Activated T-cell treated with anti-CD3 and anti-CD28 coated beads, Interleukin-2, amount 50 U/mL, for 48 hours (primary cell): ENCODE measurements around the gene TBX21.
A peak's percentile ranks its signal among the peaks of the same experiment; 100 is the strongest.

Experiments used
- DNase-seq, 2 experiments: peaks; one replicate each; pipeline ENCODE4 v3.0.0-alpha.2; 2020

The TBX21 gene, protein sequence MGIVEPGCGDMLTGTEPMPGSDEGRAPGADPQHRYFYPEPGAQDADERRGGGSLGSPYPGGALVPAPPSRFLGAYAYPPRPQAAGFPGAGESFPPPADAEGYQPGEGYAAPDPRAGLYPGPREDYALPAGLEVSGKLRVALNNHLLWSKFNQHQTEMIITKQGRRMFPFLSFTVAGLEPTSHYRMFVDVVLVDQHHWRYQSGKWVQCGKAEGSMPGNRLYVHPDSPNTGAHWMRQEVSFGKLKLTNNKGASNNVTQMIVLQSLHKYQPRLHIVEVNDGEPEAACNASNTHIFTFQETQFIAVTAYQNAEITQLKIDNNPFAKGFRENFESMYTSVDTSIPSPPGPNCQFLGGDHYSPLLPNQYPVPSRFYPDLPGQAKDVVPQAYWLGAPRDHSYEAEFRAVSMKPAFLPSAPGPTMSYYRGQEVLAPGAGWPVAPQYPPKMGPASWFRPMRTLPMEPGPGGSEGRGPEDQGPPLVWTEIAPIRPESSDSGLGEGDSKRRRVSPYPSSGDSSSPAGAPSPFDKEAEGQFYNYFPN

DNA sequence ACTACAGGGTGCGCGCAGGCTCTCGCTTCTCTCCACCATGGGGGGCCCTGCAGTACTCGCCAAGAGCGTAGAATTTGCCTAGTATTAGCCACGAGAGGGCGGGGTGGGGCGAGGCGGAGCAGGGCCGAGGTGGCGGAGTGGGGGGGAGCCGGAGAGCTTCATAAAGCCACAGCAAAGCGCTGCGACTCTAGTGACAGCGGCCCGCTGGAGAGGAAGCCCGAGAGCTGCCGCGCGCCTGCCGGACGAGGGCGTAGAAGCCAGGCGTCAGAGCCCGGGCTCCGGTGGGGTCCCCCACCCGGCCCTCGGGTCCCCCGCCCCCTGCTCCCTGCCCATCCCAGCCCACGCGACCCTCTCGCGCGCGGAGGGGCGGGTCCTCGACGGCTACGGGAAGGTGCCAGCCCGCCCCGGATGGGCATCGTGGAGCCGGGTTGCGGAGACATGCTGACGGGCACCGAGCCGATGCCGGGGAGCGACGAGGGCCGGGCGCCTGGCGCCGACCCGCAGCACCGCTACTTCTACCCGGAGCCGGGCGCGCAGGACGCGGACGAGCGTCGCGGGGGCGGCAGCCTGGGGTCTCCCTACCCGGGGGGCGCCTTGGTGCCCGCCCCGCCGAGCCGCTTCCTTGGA, at the start of gene TBX21:
Gene TBX21, plus strand, starts transcription at position 190 of the 627 bp plus-strand sequence. Its CDS starts 219 bp downstream, at position 409.
- peak; percentile 93 to 95 for DNase-seq

DNA sequence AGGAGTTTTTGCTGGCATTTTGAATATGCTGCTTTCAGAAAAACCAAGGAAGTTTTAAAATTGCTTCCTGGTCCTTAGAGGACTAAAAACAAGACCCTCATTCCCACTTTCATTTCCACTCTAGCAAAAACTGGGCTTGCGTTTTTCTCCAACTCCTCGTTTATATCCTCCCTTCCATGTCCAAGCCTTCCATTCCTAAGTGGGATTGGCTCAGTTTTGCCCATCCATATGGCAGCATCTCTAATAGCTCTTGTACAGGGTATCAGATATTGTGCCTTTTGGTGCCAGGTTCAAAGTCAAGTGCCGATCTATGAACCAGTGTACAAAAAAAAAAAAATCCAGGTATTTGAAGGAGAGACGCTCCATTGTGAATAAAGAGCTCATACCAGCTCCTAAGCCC, 49.0 kb upstream of the TBX21 start:
- DNase-seq: no peak

DNA sequence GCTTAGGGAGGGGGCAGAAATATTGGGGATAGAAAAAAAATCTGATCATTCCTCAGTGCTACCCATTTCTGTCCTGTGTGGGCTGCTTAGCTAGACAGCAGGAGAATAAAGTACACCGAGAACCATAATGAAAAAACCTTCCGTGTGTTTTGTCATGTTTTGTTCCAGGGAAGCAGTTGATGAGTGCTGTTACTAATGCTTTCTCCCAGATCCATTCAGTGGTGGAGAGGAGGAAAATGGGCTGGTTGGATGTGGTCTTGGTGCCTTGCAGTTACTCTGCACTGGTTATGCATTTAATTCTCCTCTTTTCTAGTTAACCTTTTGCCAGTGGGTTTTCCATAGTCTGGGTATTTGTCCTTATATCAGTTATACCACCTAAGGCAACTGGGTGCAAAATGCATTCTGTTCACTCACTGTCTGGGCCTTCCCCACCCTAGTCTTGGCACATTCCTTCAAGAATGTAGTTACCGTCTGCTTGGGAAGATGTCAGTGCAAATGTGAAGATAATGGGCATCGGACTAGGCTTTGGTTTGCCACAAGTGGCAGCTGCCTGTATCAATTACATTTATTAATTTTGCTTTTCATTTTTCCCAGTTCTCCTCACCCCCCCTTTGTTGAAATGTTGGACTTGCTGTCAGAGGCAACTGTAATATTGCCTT, 48.4 kb upstream of the TBX21 start:
- DNase-seq: no peak

DNA sequence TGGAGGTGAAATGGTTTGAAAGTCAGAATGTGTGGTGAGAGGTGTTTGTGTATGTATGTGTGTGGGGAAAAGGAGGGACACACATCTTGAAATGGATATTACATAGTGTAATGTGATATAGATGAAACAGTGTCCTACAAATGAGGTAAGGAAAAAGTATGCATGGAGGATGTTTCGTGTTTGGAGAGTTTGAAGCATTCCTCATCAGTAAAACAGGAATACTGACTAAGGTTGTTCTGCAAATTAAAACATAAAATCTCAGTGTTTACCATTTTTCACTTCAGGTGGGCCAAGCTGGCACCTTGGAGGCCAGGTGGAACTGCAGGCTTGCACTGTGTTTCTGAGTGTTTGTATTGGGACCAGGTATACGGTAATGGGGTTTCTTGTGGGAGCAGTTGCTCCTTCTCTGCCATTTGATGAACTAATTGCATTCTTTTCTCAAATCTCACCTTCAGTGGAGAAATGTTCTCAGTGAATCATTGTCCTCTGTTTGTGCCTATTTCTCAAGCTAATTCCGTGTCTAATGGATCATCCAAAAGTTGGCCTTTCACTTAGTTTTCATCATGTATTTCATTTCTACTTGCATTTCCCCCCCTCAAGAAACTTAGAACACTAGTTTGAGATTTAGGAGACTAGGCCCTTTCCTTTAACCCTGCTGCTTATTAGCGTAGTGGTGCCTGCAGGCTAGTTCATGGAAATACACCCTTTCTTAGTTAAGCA, 47.3 kb upstream of the TBX21 start:
- DNase-seq: no peak

DNA sequence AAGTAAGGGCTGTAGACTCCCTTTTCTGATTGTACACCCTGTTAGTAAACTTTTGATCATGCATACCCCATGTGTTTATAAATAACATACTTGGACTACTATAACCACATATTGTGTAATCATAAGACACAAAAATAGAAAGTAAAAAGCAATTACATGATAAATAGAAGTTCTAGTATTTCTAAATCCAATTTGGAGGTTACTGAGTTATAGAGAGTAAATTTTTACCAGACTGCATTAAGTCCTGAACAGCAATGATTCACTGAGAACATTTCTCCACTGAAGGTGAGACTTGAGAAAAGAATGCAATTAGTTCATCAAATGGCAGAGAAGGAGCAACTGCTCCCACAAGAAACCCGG, 46.8 kb upstream of the TBX21 start:
- no peak for DNase-seq

DNA sequence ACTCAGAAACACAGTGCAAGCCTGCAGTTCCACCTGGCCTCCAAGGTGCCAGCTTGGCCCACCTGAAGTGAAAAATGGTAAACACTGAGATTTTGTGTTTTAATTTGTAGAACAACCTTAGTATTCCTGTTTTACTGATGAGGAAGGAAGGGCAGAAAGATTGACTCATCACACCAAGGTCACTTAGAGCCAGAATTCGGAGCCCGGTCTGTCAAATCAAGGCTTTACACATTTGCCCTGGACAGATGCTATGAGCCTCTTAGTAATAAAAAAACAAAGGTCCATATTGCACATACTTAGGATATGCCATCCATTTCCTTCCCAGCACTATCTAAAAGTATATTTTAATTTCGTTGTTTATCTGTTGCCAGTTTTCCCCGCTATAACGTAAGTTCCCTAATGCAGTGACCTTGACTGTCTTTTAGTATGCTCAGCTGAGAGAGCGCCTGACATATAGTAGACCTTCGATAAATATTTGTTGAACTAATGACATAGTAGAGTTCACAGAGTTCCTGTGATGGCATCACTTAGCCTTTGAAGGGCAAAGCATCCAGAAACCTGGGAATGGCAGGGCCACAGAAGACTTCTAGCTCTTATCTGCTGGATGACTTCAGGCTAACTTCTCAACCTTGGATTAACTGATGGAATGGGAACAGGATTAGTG, 46.2 kb upstream of the TBX21 start:
- DNase-seq: no peak

DNA sequence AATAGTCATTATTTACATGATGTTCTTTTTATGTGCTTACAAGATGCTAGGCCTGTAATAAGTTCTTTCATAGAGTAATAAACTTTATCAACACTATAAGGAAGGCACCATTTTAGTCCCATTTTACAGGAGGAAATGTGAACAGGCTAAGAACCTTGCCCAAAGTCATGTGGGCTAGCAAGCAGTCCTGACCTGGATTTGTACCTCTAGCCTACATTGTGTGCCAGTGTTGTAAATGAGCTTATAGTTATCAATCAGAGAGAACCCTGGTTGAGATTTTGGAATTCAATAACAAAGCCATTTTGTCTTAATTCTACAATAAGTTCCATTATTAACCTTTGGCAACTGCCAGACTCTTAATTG, 45.7 kb upstream of the TBX21 start:
- DNase-seq: no peak

DNA sequence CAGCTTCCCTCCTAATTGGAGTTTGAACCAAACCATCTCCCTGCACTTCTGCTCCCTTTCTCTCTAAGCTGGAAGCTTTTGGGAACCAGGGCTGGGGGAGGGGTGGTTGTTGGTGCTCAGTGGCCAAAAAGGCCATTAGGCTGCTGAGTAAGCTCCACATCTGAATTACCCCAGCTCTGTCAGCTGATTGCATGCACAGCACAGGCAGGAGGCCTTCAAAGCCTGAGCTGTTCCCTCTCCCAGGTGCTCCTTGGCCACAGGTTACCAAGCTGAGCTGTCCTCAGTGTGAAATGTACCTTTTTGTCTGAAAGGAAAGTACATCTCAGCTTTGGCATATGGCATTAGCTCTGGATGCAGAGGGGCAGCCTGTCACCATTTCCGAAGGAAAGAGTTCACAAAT, 45.3 kb upstream of the TBX21 start:
- DNase-seq: no peak

DNA sequence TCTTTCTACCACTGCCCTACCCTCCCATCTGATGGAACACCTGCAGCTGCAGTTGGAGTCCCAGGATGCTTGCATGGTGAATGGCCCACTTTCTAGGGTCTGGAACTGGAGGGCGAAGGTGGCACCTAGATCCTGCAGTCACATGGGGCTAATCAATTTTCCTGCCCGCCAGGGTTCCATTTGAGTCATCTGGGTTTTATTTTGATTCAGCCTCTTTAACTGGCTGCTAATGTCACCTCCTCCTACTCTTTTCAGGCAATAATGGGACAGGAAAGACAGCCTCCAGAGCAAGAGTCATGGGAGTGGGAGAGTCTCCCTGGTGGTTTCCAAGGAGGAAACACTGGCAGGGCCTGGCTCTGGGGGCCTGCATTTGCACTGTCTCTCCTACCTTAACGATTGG, 42.9 kb upstream of the TBX21 start:
- no peak for DNase-seq

DNA sequence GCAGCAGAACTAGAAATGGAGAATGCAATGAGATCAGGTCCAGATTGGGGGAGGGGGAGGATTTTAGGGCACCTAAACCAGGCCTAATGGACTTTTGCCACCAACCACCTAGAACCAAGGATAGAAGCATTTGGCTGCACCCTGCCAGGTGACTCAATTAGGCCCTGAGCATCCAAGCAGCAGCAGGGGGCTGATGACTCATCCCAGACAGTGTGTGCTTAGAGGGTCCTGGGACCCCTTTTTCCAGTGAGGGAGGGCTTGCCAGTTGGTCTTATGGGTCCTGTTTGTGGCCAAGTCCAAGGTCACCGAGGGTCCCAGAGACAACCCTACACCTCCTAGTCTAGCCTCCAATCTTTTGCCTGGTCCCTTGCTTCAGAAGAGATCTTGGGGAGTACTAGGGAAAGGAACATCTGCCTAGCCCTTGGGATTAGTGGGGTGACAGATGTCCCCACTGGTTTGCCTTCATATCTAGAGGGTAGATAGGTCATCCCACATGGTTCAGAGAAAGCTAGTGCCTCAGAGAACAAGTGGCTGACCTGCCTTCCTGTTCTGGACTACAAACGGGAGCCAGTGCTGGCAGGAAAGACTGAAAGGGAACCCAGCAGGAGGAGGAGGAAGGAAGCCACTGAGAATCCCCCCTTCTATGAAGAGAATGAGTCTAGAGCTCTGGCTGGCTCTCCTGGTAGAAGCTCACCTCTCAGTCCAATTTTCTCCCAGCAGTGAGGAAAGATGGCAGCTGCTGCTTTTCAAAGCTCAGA, 40.7 kb upstream of the TBX21 start:
- no peak for DNase-seq

DNA sequence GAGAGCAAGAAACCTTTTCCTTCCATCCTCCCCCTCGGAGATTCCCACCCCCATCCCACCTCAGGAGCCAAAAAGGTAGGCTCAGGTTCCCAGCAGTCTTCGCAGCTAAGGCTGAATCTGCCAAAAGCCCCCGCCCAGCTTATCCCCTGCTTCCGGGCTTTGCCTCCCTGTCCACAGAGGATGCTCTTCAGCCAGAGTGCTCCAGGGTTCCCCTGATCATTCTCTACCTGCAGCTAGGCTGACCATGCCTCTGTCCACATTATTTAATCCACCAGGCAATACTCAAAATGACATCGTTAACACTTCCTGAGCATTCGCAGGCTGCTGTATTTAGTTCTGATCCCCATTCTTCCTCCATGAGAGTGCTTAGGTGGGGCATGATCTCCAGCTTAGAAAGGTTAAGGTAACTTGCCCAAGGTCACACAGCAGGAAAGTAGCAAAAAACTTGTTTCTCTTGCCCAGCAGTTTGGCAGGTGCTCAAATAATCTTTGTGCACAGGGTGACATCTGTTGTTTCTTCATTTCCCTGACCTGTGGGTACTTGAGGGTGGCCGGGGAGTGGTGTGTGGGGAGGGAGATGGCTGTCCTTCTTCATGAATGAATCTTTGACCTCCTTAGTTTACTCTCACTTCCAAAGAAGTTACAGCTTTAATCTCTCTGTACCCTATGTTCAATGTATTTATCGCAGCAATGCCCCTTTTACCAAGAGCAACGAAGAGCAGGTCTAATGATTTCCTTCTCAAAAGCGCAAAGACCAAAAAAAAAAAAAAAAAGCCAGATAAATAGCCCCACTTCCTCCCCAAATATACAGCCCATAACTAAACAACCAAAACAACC, 39.9 kb upstream of the TBX21 start:
- no peak for DNase-seq

DNA sequence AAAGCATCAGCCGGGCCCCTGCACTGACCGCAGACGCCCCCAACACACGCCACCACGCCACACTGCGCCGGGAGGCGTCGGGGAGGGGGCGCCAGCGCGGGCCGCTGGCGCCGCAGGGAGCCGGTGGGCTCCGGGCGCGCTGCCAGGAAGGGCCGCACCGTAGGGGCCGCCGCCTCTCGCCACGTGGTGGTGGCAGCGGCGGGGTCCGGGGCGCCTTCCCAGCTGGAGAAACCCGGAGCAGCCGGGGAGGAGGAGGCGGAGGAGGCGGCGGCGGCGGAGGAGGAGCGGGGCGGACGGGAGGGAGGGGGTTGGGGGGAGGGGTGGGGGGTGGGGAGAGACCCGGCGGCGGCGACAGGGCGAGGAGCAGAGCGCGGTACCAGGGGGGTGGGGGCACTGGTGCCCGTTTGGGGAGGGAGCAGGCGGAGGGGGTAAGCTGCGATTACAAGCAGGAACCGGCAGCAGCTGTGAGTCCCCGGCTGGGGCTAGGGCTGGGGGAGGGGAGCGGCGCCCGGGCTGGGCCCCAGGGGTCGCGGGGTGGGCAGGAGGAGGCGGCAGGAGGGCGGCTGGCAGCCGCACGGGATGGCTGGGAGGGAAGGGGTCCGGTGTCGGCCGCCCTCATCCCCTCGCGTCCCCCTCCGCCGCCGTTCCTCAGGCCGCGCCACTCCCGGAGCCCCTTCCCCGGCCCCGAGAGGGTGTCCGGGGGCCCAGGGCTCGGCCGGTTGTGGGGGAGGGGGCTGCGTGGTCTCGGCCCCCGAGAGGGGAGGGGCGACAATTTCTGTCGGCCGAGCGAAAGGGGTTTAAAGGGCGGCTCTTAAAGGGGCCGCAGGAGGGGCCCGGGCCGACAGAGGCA, 39.1 kb upstream of the TBX21 start, which contains the start of gene TBKBP1:
Gene TBKBP1, plus strand, starts transcription at position 431 of the 850 bp plus-strand sequence. CDS start 1,952 bp downstream, outside the sequence.
- DNase-seq: peak; percentile 64 to 72

DNA sequence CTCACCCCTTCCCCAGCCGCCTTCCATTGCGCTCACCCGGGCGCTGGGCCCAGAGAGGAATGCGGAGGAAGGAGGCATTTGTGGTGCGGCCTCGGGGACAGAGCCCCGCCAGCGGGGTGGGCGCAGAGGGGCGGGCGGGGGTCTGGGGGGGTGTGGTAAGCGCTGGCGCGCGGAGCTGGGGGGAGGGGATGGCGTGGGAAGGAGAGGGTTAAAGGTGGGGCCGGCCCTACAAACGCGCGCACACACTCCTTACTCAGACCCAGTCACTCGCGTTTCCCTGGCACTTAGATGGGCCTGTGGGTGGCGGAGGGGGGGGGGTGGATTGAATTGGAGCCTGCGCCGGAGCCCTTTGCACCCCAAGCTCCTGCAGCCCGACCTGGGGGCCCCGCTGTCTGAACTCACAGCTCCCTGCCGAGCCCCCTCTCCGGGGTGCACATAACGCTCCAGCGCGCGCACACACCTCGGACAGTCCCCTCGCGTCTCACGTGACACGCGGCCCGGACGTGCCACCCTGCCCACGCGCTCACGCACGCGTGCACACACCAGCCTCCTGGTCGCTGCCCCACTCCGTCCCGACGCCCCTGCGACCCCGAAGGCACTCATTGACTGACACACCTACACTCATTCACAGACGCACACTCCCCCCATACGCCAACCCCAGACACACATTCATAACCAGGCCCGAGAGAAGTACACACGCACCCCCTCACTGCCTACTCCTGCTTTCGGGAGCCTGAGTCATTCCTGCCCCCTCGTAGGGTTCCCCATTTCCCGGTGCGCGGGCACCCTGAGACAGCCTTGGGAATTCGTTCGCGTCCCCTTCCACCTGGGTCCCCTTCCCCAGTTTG, 38.2 kb upstream of the TBX21 start:
- DNase-seq: peak; percentile 73 to 77

DNA sequence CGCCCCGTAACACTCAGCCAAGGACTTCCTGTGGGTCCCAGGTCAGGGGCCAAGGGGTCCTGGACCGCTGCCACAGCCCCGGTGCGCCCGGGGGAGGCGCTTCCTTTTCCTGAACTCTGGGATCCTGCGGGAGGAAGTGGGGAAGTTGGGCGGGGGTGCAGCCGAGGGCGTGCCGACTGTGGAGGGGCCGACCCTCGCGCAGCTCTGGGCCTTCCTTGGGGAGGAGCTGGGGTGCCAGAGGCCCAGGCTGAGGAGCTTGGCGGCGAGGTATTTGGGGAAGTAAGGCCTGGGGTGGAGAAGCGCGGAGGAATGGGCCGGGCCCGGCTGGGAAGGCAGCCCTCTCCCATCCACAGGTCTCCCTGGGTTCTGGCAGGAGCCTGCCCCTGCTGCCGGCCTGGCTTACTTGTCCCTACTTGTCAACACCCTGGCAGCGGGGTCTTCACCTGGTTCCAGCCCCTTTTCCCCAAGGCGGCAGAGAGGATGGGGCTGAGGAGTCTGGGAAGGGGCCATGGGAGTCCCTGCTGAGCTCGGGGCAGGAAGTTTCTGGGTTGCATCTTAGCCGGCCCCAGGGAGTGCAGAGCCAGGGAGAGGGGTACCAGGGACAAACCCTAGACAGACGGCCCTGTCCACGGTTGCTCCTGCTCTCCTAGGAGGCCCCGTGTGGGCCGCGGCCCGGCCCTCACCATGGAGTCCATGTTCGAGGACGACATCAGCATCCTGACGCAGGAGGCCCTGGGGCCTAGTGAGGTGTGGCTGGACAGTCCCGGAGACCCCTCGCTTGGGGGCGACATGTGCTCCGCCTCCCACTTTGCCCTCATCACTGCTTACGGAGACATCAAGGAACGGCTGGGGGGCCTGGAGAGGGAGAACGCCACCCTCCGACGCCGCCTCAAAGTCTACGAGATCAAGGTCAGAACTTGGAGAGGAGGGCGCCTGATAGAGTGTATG, 37.3 kb upstream of the TBX21 start:
- no peak for DNase-seq

DNA sequence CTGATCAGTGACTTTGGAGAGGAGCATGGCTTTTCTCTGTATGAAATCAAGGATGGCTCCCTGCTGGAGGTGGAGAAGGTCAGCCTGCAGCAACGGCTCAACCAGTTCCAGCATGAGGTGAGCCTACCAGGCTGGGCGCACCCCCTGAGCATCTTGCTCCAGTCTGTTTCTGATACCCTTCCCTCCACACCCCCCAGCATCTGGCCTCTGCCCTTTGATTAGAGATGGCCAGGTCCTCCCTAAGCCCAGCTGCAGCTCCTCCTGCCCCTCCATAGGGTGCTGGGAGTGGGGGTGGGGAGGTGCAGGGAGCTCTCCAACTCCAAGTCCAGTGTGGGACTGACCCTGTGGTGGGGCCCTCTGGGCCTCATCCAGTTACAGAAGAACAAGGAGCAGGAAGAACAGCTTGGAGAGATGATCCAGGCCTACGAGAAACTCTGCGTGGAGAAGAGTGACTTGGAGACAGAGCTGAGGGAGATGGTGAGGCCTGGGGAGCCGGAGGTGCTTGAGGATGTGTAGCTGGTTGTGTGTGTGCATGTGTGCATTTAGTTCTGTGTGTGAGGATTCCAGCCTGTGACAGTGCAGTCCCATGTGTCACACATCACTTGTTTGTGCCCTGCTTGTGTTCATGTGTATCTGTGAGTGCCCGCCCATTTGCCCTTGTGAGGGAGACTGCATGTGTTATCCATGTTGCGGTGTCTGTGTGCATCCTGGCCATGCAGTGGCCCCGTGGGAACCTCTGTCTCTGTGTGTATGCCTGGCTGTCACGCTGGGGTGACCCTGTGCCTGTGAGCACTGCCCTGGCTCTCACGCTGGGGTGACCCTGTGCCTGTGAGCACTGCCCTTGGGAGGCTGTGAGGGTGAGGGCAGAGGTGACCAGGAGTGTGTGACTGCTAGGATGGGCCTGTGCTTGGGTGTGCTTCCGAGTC, 36.1 kb upstream of the TBX21 start:
- no peak for DNase-seq
